Uterus (tissue), 2 donors: ENCODE data around the gene PCK2.

Source experiments
- CTCF ChIP-seq, 4 experiments: fragments of 200-600 bp in 2 of 4; fragments of 450-650 bp in 2 of 4; sonication (generic) in 2 of 4; IDR thresholded peaks; one replicate each; pipeline ENCODE4 v1.5.1; 2016 to 2019; ENCODE audit warnings: antibody characterized with exemption in 4 of 4, mild to moderate bottlenecking in 2 of 4, moderate library complexity in 1 of 4
- POLR2A ChIP-seq, 2 donors: fragments of 450-650 bp; IDR thresholded peaks; one replicate each; pipeline ENCODE4 v1.6.1; 2016; ENCODE audit warnings: antibody characterized with exemption in 2 of 2, mild to moderate bottlenecking in 1 of 2, moderate library complexity in 1 of 2

GRCh38 chr14:24135834-24136683 is 41.9 kb downstream of the PCK2 start, which contains the start of gene PSME1:
- peak in 1 of 4 experiments; percentile 6 for TF ChIP-seq CTCF (IDR thresholded peaks at IDR 0.05)
- TF ChIP-seq POLR2A (IDR thresholded peaks at IDR 0.05), result peak; percentile 24 to 81
